NCI-H226 (cell line): ENCODE data around the gene UAP1L1.

Experiments
- DNase-seq: peaks from one replicate; pipeline ENCODE4 v3.0.0-alpha.2; 2015

The UAP1L1 gene

GRCh38 chr9:137103206-137103999 lies 26.1 kb downstream of the UAP1L1 start:
- DNase-seq, result no peak

DNA sequence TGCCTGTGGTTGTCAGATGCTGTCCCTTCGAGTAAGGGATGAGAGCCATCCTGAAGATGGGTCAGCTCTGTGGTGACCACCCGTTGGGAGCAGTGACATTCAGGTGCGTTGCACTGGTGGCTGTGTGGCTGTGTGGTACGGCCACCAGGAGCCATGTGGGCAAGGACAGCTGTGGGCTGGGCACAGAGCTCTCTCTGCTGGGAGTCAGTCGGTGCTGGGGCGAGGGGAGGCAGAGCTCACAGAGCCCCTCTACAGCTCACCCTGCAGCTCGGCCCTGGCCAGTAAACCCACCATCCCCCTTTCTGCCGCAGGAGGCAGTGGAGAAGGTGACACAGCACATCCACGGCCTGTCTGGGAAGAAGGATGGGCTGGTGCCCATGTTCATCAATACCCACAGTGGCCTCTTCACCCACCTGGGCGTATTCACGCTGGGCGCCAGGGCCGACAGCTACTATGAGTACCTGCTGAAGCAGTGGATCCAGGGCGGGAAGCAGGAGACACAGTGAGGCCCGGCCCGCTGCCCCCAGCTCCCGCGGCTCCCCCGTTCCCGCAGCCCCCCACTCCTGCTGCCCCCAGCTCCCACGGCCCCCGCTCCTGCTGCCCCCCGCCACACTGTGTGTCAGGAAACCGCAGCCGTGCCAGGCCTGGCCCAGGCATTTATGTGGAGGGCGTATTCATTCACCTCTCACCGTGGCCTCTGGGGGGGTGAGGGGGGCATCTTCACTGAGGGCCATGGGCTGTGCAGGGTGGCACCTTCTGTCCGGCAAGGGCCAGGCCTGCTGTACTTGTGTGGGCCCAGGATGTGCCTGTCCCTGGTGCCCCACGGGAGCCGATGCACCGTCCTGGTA lies 28.7 kb downstream of the UAP1L1 start:
- no peak for DNase-seq

DNA sequence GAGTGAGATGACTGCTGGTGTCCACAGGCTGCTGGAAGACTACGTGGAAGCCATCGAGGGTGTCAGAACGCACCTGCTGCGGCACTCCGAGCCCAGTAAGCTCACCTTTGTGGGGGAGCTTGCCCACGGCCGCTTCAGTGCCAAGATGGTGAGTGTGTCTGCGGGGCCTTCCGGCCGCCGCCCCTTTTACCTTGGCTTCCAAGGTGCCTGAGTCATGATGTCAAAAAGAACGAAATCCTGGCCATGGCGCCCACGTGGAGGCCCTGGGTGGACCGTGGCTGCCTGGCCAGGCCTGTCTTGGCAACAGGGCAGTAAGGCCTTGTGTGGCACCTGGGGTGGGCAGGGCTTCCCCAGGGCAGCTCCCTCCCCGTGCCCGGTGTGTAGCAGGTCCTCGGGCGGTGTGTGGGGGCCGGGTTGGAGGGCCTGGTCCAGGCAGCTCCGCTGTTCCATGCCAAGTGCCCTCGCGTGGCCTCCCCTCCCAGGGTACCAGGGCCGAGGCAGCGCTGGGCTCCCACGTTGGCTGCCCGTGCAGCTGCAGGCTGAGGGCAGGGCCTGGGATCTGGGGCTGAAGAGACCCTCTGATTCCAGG lies 29.4 kb downstream of the UAP1L1 start:
- DNase-seq, result no peak

- no peak for DNase-seq
These were observed 30.1 kb downstream of the UAP1L1 start for GRCh38 chr9:137107312-137107921.

GRCh38 chr9:137107982-137108381 lies 30.7 kb downstream of the UAP1L1 start:
- DNase-seq, result no peak

DNA sequence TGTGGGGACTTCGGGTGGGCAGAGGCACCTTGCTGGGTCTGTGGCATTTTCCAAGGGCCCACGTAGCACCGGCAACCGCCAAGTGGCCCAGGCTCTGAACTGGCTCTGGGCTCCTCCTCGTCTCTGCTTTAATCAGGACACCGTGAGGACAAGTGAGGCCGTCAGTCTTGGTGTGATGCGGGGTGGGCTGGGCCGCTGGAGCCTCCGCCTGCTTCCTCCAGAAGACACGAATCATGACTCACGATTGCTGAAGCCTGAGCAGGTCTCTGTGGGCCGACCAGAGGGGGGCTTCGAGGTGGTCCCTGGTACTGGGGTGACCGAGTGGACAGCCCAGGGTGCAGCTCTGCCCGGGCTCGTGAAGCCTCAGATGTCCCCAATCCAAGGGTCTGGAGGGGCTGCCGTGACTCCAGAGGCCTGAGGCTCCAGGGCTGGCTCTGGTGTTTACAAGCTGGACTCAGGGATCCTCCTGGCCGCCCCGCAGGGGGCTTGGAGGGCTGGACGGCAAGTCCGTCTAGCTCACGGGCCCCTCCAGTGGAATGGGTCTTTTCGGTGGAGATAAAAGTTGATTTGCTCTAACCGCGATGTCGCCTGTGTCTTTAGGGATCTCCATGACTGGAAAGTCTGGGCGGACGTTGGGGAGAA lies 31.4 kb downstream of the UAP1L1 start:
- no peak for DNase-seq

DNA sequence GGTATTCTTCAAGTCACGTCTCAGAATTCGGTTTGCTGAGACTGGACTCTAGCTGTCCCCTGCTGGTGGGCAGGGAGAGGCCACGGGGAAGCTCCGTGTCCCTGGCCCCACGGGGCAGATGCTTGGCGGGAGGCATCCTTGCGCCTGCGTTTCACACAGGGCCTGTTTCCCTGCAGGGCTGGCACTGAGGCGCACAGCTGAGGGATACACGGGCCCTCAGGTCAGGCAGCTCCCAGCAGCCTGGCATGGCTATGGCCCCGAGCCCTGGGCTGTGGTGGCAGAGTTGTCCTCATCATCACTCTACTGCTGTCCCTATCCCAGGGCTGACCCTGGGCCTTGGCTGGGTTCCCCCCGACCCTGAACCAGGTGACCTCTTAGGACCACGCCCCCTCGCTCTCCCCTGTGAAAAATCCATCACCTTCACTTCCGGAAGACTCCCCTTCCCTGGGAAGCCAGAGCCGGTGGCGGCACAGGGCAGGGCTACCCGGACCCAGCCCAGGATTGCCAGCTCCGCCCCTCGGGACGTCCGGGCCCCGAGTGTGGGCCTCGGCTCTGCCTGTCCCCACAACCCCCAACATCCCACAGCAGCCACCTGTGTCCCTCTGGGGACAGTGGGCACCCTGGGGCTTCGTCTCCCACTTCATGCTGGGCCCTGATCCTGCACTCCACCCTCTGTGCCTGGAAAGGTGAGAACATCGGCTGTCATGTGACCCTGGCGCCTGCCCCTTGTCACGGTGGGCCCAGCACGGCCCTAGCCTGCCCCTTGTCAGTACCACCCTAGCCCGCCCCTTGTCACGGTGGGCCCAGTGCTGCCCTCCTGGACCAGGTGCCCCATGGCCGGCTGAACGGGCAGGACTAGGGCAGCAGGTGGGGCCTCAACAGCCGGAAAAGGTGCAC lies 32.2 kb downstream of the UAP1L1 start:
- DNase-seq, result no peak

DNA sequence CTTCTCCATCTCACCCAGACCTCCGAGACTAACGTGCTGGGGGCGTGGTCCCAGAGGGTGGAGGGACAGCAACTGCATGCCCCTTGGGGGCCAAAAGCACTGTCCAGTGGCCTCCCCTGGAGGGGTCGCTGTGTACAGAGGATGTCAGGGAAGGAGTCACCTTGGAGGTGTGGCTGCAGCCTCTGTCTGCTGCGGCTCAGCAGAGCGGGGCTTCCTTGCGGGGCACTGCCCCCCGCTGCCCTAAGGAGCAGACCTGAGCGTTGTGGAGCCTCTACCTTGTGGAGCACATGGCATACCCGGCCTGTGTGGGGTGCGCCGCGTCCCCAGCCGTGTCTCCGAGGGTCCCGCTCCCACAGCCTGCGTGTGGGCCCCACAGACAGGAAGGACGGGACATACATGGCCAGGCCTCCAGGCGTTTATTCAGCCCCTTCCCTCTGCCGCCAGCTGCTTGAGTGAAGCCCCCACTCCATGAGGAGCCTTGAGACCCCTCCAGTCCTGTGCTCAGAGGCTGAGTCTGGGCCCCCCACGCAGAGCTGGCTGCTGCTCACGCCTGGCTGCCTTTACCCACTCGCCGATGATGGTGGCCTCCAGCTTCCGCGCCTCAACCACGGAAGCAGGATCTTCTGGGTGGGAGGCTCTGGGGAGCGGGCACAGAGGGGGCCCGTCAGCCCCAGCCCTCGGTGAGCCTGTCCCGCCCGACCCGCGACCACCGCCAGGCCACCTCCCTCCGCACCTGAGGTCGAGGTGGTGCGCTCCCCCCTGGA lies 33.0 kb downstream of the UAP1L1 start:
- no peak for DNase-seq

- DNase-seq, result no peak
These were observed 33.8 kb downstream of the UAP1L1 start for GRCh38 chr9:137110911-137111787.

- no peak for DNase-seq
These were observed 34.7 kb downstream of the UAP1L1 start for GRCh38 chr9:137111788-137112563.

- DNase-seq, result no peak
These were observed 35.5 kb downstream of the UAP1L1 start for GRCh38 chr9:137112564-137113384.

DNA sequence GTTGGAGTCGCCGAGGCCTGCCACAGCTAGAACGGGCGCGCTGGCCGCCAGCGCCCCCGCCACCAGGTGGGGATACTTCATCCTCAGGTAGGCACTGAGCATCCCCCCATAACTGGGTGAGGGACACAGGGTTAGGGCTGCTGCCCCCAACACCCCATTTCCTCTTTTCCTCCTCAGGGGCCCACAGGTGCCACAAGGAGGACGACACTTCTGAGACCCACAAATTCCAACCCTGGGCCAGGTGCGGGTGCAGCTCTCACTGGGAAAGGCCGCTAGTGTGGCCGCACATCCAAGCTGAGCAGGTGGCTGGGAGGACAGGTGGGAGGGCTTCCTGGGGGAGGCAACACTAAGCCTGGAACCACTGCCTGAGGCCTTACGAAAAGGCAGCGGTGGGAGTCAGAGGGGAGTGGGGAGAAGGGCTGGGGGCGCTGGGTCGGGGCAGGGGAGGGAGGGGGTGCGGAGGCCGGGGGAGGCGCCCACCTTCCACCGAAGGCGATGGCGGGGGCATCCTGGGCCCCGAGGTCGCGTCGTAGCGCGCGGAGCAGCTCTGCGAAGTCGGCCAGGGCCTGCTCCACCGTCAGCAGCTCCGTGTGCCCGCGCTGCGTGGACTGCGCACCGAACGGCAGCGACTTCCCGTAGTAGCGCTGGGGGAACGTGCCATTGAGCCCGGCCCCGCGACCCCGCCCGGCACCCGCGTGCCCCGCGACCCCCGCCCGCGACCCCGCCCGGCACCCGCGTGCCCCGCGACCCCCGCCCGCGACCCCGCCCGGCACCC lies 36.3 kb downstream of the UAP1L1 start:
- DNase-seq, result no peak

- no peak for DNase-seq
These were observed 36.9 kb downstream of the UAP1L1 start for GRCh38 chr9:137114220-137114612.

DNA sequence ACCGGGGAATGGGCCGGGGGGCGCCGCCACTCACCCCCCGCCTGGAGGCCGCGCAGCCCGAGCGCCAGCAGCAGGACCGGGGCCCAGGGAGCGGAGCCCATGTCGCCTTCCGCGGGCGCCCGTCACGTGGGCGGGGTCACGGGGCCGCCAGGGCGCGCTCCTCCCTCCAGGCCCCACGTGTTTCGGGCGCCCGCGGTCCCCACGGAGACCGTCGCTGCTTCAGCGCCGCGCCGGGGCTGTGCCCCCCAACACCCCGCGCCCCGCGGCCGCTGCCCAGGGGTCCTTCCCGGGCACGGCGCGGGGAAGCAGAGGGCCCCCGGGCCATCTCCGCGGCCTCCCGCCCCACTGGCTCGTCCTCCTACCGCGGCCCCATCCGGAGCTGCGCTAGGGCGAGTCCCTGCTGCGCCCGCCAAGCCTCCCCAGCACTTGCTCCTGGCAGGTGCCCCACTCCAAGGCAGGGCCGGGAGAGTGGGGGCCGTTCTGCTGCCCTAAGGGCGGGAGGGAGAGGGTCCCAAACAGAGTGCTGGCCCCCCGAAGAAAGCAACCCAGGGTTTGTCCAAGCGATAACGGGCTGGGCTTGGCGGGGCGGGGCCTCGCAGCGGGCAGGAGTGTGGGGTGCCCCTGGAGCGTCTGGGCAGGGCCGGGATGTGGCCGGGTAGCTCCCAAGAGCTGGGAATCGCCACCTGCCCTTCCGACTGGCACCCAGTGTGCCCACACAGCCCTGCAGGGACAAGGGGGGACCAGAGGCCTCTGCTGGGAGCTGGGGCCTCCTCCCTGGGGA lies 37.5 kb downstream of the UAP1L1 start, which contains the start of gene DPP7:
DPP7 (minus strand) TSS at position 121 of the 781 bp plus-strand sequence; CDS start at position 101, 20 bp downstream.
- DNase-seq, result peak; percentile 26

DNA sequence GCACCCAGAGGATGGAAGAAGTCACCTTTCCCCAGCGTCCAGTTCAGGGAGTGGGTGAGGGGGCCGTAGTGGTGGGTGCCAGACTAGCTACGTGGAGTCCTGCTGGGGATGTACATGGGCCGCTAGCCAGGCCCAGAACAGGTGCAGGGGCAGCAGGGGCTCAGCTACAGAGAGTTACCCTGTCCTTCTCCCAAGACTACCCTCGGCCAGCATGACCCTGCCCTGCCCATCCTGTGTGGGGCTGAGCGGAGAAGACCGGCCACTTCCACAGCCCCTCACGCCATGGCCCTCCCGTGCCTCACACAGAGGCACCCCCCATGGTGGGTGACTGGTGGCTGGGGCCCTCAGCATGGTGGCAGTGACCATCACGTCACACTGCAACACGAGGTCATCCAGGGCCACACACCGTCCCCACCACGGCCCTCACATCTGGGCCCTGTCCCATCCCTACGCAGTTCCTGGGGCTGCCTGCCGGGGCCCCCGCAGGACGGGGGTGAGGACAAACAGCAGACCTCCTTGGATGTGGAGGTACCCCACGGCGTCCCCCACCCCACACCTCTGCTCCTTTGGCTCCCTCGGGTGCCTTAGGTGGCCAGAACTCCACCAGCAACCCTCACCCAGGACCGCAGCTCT lies 38.2 kb downstream of the UAP1L1 start:
- DNase-seq, result no peak

DNA sequence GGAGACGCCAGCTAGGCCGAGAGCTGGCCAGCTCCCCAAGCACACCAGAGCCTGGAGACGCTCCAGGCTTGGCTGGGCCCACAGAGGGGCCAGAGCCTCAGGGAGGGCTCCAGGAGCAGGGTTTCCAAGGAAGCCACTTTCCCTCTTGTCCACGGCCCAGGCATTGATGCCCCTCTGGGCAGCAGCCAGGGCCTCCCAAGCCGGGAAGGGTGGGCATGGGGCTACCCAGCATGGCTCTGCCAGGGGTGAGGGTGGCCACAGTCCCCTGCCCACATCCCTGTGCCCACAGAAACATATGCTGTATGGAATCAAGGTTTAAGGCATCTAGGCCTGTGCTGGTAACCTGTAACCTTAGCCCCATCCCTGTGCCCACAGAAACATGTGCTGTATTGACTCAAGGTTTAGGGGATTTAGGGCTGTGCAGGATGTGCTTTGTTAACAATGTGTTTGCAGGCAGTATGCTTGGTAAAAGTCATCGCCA lies 38.8 kb downstream of the UAP1L1 start:
- DNase-seq, result no peak
